ENCODE data around the gene C20orf204.

The C20orf204 gene

GRCh38 chr20:64025826-64026412, 10.1 kb upstream of the C20orf204 start:
- DNase-seq: no peak

GRCh38 chr20:64027981-64028685, 7.8 kb upstream of the C20orf204 start:
- no peak for DNase-seq

DNA sequence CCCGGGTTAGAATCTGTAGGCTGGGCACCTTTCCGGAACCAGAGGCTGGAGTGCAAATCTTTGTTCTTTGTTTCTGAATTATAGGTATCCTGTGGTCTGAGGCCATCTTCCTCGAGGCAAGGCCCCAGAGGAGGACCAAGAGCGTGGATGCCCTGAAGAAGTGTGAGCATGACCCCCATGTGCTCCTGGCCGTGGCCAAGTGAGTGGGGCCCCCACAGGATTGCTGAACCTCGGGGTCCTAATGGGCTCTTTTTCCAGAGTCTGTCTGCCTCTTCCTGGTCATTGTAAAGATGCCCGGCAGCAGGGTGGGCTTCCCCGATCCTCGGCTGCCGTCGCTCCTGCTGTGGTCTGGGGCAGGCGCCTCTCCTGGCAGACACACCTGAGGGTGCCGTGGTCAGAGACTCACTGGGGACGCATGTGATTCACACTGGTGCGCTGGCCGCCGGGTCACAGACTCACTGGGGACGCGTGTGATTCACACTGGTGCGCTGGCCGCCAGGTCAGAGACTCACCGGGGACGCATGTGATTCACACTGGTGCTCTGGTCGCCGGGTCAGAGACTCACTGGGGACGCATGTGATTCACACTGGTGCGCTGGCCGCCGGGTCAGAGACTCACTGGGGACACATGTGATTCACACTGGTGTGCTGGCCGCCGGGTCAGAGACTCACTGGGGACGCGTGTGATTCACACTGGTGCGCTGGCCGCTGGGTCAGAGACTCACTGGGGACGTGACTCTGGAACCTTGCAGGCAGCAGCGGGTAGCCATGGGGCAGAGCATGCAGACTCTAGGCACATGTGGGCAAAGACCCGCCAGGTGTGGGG, 6.5 kb upstream of the C20orf204 start:
- no peak for DNase-seq

- no peak for DNase-seq
Observed at GRCh38 chr20:64030371-64031134, 5.4 kb upstream of the C20orf204 start.

- DNase-seq: no peak
Observed at GRCh38 chr20:64031822-64032314, 4.1 kb upstream of the C20orf204 start.

DNA sequence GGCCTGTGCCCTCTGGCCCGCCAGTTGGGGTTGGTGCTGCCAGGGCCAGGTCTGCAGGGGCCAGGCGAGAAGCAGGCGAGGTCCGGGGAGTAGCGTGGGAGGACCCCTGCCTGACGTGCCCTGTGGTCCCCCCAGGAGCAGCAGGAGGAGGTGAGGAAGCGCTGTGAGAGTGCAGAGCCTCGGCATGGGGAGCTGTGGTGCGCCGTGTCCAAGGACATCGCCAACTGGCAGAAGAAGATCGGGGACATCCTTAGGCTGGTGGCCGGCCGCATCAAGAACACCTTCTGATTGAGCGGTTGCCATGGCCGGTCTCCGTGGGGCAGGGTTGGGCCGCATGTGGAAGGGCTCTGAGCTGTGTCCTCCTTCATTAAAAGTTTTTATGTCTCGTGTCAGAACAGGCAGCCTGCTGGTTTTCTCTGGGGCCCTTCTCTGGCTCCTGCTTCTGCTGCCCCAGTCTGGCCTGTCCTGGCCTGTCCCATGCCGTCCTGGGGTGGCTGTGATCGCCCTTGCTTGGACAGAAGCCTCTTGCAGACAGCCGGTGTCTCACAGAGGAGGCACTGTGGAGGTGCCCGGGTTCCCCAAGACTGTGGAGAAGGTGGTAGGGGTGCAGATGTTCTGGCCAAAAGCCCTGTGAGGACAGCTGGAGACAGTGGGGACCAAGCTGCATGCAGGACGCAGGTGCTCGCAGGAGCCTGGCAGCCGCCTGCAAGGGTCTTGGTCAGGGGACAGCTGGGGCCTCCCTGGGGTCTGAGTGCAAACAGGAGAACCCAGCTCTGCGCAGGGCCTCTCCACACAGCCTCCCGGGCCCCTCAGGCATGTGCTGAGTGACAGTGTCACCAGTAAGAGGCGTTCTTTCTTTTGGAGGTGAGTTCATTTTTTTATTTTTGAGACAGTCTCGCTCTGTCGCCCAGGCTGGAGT, 3.0 kb upstream of the C20orf204 start:
- DNase-seq: no peak

DNA sequence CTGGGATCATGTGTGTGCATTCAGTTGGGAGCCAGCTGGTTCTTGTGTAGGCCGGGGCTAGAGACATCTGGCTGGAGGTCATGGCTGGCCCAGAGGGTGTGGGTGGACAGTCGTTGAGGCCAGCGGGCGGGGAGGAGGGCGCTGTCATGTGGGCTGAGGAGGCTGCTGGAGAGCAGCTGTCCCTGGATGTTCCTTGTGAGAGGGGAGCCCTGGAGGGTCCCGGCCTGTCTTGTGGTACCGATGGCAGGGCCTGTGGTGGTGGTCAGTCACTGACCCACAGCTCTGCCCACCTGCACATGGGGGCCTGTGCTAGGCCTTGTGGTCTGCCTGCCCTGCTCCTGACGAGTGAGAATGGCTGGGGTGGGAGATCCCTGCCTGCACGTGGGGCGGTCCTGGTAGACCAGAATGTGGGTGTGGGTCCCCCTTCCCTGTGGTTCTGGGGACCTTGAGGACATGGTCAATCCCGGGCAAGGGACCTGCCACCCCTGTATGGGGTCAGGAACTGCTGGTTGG, 1.9 kb upstream of the C20orf204 start:
- DNase-seq: no peak

DNA sequence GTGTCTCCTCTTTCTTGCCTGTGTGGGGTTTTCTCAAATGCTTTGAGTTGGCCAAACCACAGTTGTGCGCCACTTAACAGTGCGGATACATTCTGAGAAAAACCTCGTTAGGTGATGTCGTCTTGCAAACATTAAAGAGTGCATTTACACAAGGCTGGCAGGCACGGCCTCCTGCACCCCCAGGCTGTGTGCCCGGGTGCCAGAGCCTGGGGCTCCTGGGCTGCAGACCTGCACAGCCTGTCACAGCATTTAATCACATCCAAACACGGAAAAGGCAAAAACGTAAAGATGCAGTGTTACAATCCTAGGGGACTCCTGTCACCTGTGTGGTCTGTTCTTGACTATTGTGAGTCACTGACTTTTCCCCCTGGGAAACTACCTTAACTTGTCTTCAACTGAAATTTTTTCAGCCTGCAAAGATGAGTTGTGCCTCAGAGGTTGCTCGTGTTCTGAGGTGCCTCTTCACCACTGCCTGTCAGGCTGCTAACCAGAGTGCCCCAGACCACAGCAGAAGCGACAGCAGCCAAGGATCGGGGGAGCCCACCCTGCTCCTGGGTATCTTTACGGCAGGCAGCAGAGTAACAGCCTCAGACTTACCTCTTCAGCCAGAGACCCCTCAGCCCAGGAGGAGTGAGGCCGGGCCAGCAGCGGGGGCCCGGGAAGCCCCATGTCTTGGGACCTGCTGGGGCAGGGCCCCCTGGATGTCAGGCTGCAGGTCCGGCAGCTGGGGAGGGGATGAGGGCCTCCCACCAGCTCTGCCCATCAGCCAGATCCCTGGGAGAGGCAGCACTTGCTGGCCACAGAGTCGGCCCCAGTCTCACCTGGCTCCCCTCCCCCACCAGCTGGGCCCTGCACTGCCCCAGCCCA, 683 bp upstream of the C20orf204 start:
- DNase-seq: no peak

- no peak for DNase-seq
Observed at GRCh38 chr20:64036346-64037198, 590 bp downstream of the C20orf204 start.

GRCh38 chr20:64037199-64037497, 1.2 kb downstream of the C20orf204 start:
- no peak for DNase-seq

- DNase-seq: no peak
Observed at GRCh38 chr20:64037498-64038213, 1.7 kb downstream of the C20orf204 start.

DNA sequence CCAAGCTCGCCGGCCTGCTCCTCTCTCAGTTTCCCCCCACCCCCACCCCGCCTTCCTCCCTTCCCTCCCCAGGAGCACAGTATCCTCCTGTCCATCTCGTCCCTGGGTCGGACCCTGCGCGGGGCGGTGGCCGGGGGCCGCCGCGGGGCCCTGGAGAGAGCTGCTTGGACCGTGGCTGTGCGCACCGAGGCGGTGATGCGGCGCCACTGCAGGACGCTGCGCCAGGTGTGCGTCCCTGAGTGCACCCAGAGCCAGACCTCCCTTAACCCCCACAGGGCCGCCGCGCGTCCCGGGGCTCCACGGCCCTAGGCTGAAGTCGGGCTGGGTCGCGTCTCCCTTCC, 2.2 kb downstream of the C20orf204 start:
- no peak for DNase-seq

GRCh38 chr20:64038565-64039292, 2.7 kb downstream of the C20orf204 start:
- DNase-seq: peak in 13 of 56 donors; percentile 1 to 47 (median 12)

- no peak for DNase-seq
Observed at GRCh38 chr20:64039293-64040160, 3.5 kb downstream of the C20orf204 start.

GRCh38 chr20:64040231-64041039, 4.5 kb downstream of the C20orf204 start:
- DNase-seq: no peak

Measured in amygdala (tissue), 56 donors.